Right ventricle myocardium superior (tissue), 1 donor: ENCODE data around the gene CNKSR3. TPM values are rescaled to one million over a fixed set of nuclear protein-coding genes. Genes with fewer than 3 reads are reported as not detected.
A peak's percentile ranks its signal among the peaks of the same experiment; 100 is the strongest.

Experiments used
- ATAC-seq: fragments of 200-7000 bp; cut with Tn5 transposase; one replicate; pipeline ENCODE4 v1.9.1; 2020; ENCODE audit warnings: mild to moderate bottlenecking; ENCODE audit not compliant: poor library complexity
- DNase-seq: peaks from one replicate; pipeline ENCODE4 v3.0.0-alpha.2; 2020
- intact Hi-C: fragments of 100-400 bp; cut with DNase I; formaldehyde crosslinking; loops from one replicate; pipeline ENCODE4 v1.11.2; 2022
- total RNA-seq: library from RNA; stranded (reverse); fragmentation: NEBNext Ultra II Directional; extraction: Animal tissue kit (Norgen Biotek cat#: 25700); gene quantifications from one replicate; pipeline ENCODE4 v1.2.1, GENCODE V29; 2021
- donor health status: DM: no; HTN: yes; CAD: no; lungs with severe emphysema.

CNKSR3 gene
- total RNA-seq, 1 donor from 2014 or later, result 19.7 TPM

- DNase-seq (no peak), ATAC-seq (no peak)
- intact Hi-C loops, result loop anchor here (10.0 kb wide), 2 partner anchors 62 to 92 kb away; no protein-coding TSS in a partner anchor
Measured at GRCh38 chr6:154506991-154507898, 3.2 kb downstream of the CNKSR3 start.

- no peak for ATAC-seq
- intact Hi-C loops, result loop anchor here (10.0 kb wide), 2 partner anchors 62 to 92 kb away; no protein-coding TSS in a partner anchor
- DNase-seq, result no peak
Measured at GRCh38 chr6:154506582-154506981, 3.9 kb downstream of the CNKSR3 start.

- intact Hi-C loops, result loop anchor here (10.0 kb wide), 2 partner anchors 61 to 91 kb away; no protein-coding TSS in a partner anchor
- ATAC-seq (no peak), DNase-seq (no peak)
Measured at GRCh38 chr6:154506108-154506507, 4.4 kb downstream of the CNKSR3 start.

GRCh38 chr6:154504865-154505449, 5.5 kb downstream of the CNKSR3 start:
- ATAC-seq (no peak), DNase-seq (no peak)
- intact Hi-C loops, result loop anchor here (10.0 kb wide), 2 partner anchors 60 to 90 kb away; no protein-coding TSS in a partner anchor

- ATAC-seq (no peak), DNase-seq (no peak)
- intact Hi-C loops, result loop anchor here (10.0 kb wide), 2 partner anchors 59 to 89 kb away; no protein-coding TSS in a partner anchor
Measured at GRCh38 chr6:154504102-154504501, 6.4 kb downstream of the CNKSR3 start.

- ATAC-seq (no peak), DNase-seq (no peak)
- intact Hi-C loops, result loop anchor here (10.0 kb wide), 2 partner anchors 59 to 89 kb away; no protein-coding TSS in a partner anchor
Measured at GRCh38 chr6:154503658-154504057, 6.8 kb downstream of the CNKSR3 start.

GRCh38 chr6:154502553-154502952, 7.9 kb downstream of the CNKSR3 start:
- DNase-seq (no peak), ATAC-seq (no peak)
- intact Hi-C loops, result loop anchor here (10.0 kb wide), 2 partner anchors 58 to 88 kb away; no protein-coding TSS in a partner anchor

GRCh38 chr6:154501578-154501868, 9.0 kb downstream of the CNKSR3 start:
- DNase-seq, result no peak
- intact Hi-C loops, result loop anchor here (10.0 kb wide), 2 partner anchors 57 to 87 kb away; no protein-coding TSS in a partner anchor
- ATAC-seq, result no peak

GRCh38 chr6:154500769-154501577, 9.5 kb downstream of the CNKSR3 start:
- ATAC-seq (no peak), DNase-seq (no peak)
- intact Hi-C loops, result loop anchor here (10.0 kb wide), 2 partner anchors 56 to 86 kb away; no protein-coding TSS in a partner anchor

- intact Hi-C loops, result loop anchor here (10.0 kb wide), 2 partner anchors 55 to 85 kb away; no protein-coding TSS in a partner anchor
- ATAC-seq (peak; percentile 52), DNase-seq (no peak)
Measured at GRCh38 chr6:154499855-154500589, 10.5 kb downstream of the CNKSR3 start.

GRCh38 chr6:154498340-154498934, 12.0 kb downstream of the CNKSR3 start:
- intact Hi-C loops, result no loop called here

GRCh38 chr6:154496793-154497517, 13.5 kb downstream of the CNKSR3 start:
- DNase-seq (no peak), ATAC-seq (no peak)
- intact Hi-C loops, result no loop called here

More at GRCh38 chr6:154498340-154498934, 12.0 kb downstream of the CNKSR3 start:
- ATAC-seq, result no peak
- no peak for DNase-seq

- ATAC-seq (no peak), DNase-seq (no peak)
- intact Hi-C loops, result no loop called here
Measured at GRCh38 chr6:154496186-154496585, 14.3 kb downstream of the CNKSR3 start.

GRCh38 chr6:154494592-154495311, 15.7 kb downstream of the CNKSR3 start:
- intact Hi-C loops, result no loop called here
- DNase-seq (no peak), ATAC-seq (peak; percentile 9)

- no peak for ATAC-seq
- no peak for DNase-seq
- intact Hi-C loops, result no loop called here
Measured at GRCh38 chr6:154491567-154492470, 18.7 kb downstream of the CNKSR3 start.
